H7 (cell line): ENCODE data around the gene ITIH2. TPM values are rescaled to one million over a fixed set of nuclear protein-coding genes. Genes with fewer than 3 reads are reported as not detected.
"Not testable (repeated sequence)": the region's sequence is repeated elsewhere in the genome, so short reads cannot be mapped to it uniquely, and the experiment has no call there.

Source experiments
- DNase-seq: peaks from one replicate; pipeline ENCODE4 v3.0.0; 2012
- H3K27me3 ChIP-seq: 2 replicates; pipeline ENCODE4 v1.6.0; 2011; ENCODE audit warnings: mild to moderate bottlenecking, low read length; ENCODE audit not compliant: control insufficient read depth, insufficient read depth
- H3K36me3 ChIP-seq: replicated peaks from 2 replicates; pipeline ENCODE4 v1.5.1; 2011; ENCODE audit warnings: low read length; ENCODE audit not compliant: control insufficient read depth, insufficient read depth
- H3K4me3 ChIP-seq: 2 replicates; pipeline ENCODE4 v1.5.1; 2011; ENCODE audit warnings: low read depth, mild to moderate bottlenecking, control low read depth, low read length, moderate library complexity; ENCODE audit not compliant: insufficient read depth
- total RNA-seq: library from RNA; depleted of rRNA; stranded (reverse); fragments of >200 nt; shearing (Covaris generic); gene quantifications from 2 replicates; pipeline ENCODE4 v1.2.3, GENCODE V29; 2014

ITIH2 gene
- total RNA-seq, 1 experiment from 2014 or later = not detected

DNA sequence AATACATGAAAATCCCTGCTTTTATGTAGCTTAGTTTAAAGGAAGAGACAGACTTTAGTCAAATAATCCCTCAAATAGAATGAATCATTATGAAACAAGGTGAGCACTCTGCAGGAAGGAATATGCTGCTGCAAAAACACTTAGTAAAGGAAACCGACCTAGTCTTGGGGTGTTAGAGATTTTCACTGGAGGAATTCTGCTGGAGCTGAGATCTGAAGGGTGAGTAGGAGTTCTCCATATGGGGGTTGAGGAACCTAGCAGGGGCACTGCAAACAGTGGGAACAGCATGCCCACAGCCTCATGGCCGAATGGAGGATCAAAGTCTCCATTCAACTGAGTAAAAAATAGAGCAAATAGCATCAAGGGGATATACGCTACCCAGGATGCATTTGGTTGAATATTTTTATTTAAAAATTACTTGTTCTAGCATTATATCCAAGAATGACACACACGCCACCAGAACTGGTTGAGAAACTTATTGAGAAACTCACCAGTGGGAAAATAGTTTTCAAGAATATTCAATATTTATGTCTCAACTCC, 3.5 kb downstream of the ITIH2 start:
- H3K27me3 ChIP-seq = no peaks in the 10 kb centered on the region
- H3K36me3 ChIP-seq = no peaks in the 10 kb centered on the region
- no peak overlapping the region for H3K4me3 ChIP-seq
- no peak for DNase-seq

DNA sequence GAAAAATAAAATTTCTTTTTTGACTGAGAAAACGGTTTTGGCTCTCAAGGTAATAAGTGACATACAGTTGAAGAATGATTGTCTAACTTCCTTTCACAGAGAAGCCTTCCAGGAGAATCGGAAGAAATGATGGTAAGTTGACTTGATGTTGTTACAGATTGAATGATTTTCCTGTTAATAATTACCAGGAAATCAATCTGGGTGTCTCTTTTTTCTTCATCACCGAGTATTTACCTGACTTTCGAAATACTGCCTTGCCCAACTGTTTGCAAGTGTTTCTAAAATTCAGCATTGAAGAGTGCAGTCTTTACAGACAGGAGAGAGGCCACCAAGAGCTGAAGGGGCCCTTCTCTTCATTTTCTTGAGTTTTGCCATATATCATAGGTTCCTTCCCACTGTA, 4.0 kb downstream of the ITIH2 start:
- H3K4me3 ChIP-seq = no peak overlapping the region
- DNase-seq = no peak
- H3K27me3 ChIP-seq = no peaks in the 10 kb centered on the region
- no peaks in the 10 kb centered on the region for H3K36me3 ChIP-seq

DNA sequence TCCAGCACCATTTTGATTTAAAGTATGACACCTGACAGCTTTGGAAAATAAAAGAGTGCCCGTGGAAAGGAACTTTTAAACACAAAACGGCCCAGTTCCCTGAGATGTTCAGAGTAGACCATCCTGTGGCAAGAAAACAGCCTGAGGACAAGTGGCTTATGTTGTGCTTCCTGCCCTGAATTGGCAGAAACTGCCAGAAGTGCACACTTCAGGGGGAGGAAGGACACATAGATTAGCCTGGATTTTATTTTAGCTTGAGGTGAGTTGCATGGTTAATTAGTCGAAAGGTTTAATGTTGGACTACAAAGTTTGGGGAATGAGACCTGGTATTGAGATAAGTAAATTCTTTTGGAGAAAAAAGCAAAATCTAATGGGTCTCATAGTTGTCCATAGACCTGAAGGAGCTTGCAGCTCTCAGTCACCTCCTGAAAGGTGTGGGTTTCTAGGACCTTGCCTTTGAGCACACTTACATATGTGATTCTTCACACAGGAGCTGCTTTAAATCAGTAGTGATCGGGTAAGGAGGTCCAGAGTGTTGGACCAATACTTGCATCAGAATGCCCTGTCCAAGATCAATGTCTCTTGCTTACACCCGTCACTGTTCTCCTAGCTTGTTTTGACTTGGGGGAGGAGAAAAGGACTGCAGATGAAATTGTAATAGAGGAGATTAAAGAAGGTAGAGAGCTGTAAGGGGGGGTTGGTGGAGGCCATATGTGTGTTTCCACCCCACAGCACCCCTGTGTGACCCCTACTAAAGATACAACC, 4.9 kb downstream of the ITIH2 start:
- H3K4me3 ChIP-seq = no peak overlapping the region
- no peak for DNase-seq

DNA sequence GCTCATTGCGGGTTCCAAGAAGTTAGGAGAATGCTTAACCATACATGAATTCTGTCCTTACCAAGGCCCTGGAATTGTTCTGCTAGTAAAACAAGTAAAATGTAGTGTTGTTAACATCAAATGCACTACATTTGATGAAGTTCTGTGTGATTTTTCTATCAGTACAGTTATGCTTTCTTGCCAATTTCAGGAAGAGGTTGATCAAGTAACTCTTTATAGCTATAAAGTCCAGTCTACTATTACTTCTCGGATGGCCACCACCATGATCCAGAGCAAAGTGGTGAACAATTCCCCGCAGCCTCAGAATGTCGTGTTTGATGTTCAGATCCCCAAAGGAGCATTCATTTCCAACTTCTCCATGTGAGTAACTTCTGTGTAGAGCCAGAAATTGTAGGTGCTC, 5.7 kb downstream of the ITIH2 start:
- H3K36me3 ChIP-seq = no peaks in the 10 kb centered on the region
- H3K4me3 ChIP-seq = no peak overlapping the region
- no peaks in the 10 kb centered on the region for H3K27me3 ChIP-seq
- no peak for DNase-seq

More for the DNA sequence above, 4.9 kb downstream of the ITIH2 start:
- no peaks in the 10 kb centered on the region for H3K36me3 ChIP-seq
- H3K27me3 ChIP-seq = no peaks in the 10 kb centered on the region

DNA sequence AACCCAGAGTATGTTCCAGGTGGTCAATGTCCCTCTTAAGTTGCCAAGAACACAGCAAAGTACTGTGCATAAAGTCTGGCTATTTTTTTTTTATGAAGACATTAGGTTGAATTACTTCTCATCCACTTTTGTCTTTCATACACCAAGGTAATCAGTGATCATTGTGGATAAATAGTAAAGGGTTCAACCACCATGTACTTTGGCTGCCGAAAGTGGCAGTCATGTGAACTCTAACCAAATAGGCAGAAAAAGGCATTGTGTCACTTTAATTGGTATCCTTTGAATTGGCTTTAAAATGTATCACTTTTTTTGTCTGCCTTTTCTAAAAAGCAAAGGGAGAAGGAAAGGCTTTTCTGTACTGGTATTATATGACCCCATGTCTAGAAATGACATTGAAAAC, 7.3 kb downstream of the ITIH2 start:
- no peaks in the 10 kb centered on the region for H3K36me3 ChIP-seq
- no peak overlapping the region for H3K4me3 ChIP-seq
- no peak for DNase-seq
- H3K27me3 ChIP-seq = no peaks in the 10 kb centered on the region

DNA sequence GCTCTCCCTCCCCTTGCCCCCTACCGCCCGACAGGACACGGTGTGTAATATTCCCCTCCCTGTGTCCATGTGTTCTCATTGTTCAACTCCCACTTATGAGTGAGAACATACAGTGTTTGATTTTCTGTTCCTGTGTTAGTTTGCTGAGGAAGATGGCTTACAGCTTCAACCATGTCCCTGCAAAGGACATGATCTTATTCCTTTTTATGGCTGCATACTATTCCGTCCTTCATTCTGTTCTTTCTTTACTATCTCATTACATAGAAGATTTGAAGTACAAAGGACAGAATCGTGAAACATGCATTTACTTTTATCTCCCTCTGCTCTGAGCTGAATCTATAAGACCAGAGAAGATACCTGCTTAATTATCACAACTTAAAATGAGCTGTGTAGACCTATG, 8.0 kb downstream of the ITIH2 start:
- not testable (repeated sequence) for DNase-seq, H3K36me3 ChIP-seq, H3K27me3 ChIP-seq, H3K4me3 ChIP-seq

DNA sequence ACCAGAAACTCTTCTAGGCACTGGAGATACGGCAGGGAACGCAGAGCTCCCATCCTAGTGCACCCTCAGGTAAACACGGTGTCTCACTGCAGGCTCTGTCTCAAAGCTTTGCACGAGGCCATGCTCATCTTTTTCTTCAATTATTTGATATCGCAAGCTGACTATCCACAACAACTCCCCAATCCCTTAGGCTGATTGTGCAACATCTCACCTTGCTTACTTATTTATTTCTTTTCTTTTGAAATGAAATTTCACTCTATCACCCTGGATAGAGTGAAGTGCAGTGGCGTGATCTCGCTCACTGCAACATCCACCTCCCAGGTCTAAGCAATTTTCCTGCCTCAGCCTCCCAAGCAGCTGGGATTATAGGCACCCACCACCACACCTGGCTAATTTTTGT, 12.4 kb downstream of the ITIH2 start:
- no peaks in the 10 kb centered on the region for H3K27me3 ChIP-seq

DNA sequence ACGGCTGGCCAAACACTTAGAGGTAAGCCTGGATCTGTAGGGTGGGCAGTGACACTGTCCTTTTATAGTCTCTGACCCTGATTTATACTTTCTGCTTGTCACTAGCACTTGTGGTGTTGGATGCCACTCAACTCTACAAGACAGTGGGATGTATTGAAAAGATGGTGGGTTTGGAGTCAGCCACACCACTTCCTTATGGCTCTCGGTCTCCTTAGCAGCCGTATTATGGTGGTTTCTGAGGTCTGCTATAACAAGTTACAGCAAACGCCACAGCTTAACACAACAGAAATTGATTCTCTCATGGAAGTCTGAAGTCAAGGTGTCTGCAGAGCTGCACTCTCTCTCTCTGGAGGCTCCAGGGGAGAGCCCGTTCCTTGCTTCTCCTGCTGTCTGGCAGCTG, 14.7 kb downstream of the ITIH2 start:
- Histone ChIP-seq H3K36me3 (no peaks in the 10 kb centered on the region), H3K4me3 (no peak overlapping the region), H3K27me3 (no peaks in the 10 kb centered on the region)
- DNase-seq = no peak

More for the DNA sequence above, 12.4 kb downstream of the ITIH2 start:
- no peak for DNase-seq
- no peak overlapping the region for H3K4me3 ChIP-seq
- H3K36me3 ChIP-seq = no peaks in the 10 kb centered on the region

DNA sequence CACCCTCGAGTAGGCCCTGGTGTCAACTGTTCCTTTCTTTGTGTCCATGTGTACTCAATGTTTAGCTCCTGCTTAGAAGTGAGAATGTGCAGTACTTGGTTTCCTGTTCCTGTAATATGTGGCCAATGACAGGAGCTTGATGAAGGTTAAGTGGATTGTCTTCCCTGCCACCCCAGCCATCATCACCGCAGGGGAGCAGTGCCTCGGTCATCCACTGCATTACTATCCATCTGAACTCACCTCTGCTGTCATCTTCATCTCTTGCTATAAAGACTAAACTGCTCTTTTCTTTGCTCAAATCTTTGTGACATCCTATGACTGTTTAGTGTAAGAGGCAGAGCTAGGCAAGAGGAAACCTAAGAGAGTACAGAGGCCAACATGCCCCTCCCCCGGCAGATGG, 15.6 kb downstream of the ITIH2 start:
- DNase-seq = no peak

DNA sequence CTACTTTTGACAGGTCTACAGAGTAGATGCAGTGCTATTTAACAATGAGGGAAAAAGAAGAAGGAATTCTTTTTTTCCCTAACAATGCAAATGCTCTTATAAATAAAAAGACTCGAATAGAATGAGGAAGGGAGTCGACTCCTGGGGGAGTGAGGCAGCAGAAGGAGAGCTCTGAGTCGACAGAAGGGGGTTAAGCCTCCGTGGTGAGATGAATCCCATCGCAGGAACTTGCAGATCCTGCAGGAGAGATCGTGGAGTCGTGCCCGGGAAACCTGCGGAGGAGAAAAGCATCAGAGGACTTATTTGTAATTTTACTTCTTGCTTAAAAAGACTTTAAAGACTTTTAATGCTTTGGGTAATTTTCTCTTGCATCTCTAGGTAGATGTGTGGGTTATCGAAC, 17.4 kb downstream of the ITIH2 start:
- Histone ChIP-seq H3K36me3 (no peaks in the 10 kb centered on the region), H3K27me3 (no peaks in the 10 kb centered on the region), H3K4me3 (no peak overlapping the region)
- DNase-seq = no peak

More for the DNA sequence above, 15.6 kb downstream of the ITIH2 start:
- Histone ChIP-seq H3K4me3 (no peak overlapping the region), H3K36me3 (no peaks in the 10 kb centered on the region), H3K27me3 (no peaks in the 10 kb centered on the region)

DNA sequence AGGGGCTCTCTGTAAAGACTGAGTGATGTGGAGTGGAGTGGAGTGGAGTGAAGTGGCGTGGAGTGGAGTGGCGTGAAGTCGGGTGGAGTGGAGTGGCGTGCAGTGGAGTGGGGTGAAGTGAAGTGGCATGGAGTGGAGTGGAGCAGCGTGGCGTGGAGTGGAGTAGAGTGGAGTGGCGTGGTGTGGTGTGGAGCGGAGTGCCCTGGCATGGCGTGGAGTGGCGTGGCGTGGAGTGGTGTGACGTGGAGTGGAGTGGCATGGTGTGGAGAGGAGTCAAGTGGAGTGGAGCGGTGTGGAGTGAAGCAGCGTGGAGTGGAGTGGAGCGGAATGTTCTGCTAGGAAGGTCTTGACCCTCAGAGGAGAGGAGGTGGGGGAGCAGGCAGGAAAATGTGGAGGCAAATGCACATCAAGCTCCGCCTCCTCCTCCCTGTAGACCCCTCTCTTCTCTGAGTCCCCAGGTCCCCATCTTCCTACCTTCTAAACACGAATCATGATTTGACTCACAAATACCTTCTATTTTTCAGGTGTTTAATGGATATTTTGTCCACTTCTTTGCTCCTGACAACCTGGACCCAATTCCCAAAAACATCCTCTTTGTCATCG, 19.9 kb downstream of the ITIH2 start:
- Histone ChIP-seq H3K36me3 (no peaks in the 10 kb centered on the region), H3K27me3 (no peaks in the 10 kb centered on the region; the same call in 1 of the 2 replicates), H3K4me3 (no peak overlapping the region)
- no peak for DNase-seq

DNA sequence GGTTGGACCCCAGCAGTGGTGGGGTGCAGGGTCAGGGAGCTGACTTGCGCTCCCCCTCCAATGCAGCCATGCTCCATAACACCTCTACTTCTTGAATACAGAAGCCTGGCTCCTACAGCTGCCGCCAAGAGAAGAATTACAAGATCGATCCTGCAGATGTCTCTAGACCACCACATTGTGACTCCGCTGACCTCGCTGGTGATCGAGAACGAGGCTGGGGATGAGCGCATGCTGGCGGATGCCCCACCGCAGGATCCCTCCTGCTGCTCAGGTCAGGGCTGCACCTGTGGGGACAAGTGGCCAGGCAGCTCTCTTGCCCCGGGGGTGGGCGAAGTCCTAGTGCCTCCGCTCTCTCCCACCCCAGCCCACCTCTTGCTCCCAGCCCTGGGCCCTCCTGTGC, 31.7 kb downstream of the ITIH2 start:
- peak; percentile 40 for DNase-seq
- Histone ChIP-seq H3K27me3 (no peaks in the 10 kb centered on the region), H3K4me3 (no peak overlapping the region), H3K36me3 (no peaks in the 10 kb centered on the region)

DNA sequence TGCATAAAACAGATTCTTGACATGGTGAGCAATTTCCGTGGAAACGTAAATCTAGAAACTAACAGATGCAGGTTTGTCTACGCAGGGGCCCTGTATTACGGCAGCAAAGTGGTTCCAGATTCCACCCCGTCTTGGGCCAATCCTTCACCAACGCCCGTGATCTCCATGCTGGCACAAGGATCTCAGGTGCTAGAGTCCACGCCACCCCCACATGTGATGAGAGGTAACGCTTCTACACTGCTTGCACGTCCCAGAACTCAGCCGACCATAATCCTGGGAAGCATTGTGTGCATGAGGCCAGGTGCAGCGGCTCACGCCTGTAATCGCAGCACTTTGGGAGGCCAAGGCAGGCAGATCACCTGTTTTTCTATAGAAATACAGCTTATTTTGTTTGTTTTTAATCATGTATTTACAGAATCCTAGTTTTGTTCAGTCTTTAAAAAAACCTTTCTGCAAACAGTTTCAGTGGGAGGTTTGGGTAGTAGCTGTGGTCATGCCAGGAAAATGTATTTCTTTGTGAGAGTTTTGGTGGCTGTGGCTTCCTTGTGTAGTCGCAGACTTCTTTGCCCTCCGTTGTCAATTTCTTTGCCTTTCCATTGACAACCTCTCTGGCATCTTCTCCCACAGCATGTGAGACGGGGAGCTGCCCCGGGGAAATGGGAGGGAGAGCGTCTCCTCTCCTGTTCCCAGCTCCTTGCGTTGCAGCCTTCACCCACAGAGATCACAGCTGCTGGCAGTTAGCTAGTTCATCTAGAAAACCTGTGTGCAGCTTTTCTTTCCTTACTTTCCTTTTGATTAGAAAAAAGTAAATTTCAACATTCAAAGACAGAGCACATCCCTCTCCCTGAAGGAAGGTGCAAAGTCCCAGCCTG, 35.7 kb downstream of the ITIH2 start:
- Histone ChIP-seq H3K4me3 (no peak overlapping the region), H3K27me3 (no peaks in the 10 kb centered on the region), H3K36me3 (no peaks in the 10 kb centered on the region)
- DNase-seq = no peak

DNA sequence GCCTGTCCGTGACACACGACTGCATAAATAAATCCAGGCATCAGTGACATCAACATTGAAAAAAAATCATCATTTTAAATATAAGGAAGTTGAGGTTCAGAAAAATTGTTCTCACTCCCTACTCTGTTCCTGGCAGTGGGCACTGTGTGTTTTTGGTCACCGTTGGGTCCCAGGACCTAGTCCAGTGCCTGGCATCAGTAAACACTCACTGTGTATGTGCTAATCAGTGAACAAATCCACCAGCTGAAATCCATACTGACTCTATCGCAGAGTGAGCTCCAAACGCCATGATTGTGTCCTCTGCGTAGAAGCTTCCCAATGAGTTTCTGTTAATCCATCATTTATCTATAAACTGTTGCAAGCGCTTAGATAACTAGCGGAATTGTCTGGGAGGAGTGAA, 41.2 kb downstream of the ITIH2 start:
- no peak for DNase-seq
- no peak overlapping the region for H3K4me3 ChIP-seq
- no peaks in the 10 kb centered on the region for H3K36me3 ChIP-seq
- no peaks in the 10 kb centered on the region for H3K27me3 ChIP-seq
